Heart right ventricle (tissue), 16 donors: ENCODE measurements around the gene NDE1. TPM values are rescaled to one million over a fixed set of nuclear protein-coding genes. Genes with fewer than 3 reads are reported as not detected.

Source experiments
- ATAC-seq, 8 donors: fragments of 200-7000 bp; cut with Tn5 transposase; one replicate each; pipeline ENCODE4 v1.9.1; 2020; ENCODE audit warnings: mild to moderate bottlenecking in 8 of 8, moderate library complexity in 8 of 8, moderate number of reproducible peaks in 1 of 8
- DNase-seq, 2 donors: peaks; one replicate each; pipeline ENCODE4 v3.0.0-alpha.2; 2020
- H3K27ac ChIP-seq, 10 donors: fragments of 200-600 bp; sonication (generic) in 2 of 10; one replicate each; pipeline versions ENCODE4 v1.5.0 to v1.8.0; 2020 to 2022; ENCODE audit warnings: mild to moderate bottlenecking in 3 of 10
- H3K27me3 ChIP-seq, 7 donors: fragments of 200-600 bp; one replicate each; pipeline ENCODE4 v1.8.0; 2021 to 2022; ENCODE audit warnings: mild to moderate bottlenecking in 2 of 7
- H3K36me3 ChIP-seq, 9 donors: fragments of 200-600 bp; sonication (generic) in 1 of 9; one replicate each; pipeline versions ENCODE4 v1.5.0 to v1.8.0; 2020 to 2022; ENCODE audit warnings: mild to moderate bottlenecking in 2 of 9
- H3K4me1 ChIP-seq, 9 donors: fragments of 200-600 bp; sonication (generic) in 1 of 9; one replicate each; pipeline versions ENCODE4 v1.5.0 to v1.8.0; 2020 to 2022; ENCODE audit warnings: mild to moderate bottlenecking in 4 of 9
- H3K4me3 ChIP-seq, 10 donors: fragments of 200-600 bp; sonication (generic) in 2 of 10; one replicate each; pipeline versions ENCODE4 v1.5.0 to v1.8.0; 2020 to 2022; ENCODE audit warnings: mild to moderate bottlenecking in 7 of 10, moderate library complexity in 2 of 10
- H3K9me3 ChIP-seq, 11 donors: fragments of 200-600 bp in 10 of 11; sonication (generic) in 2 of 11; one replicate each; pipeline versions ENCODE4 v1.5.0 to v1.8.0; 2013 to 2022; ENCODE audit warnings: mild to moderate bottlenecking in 2 of 11, control low read depth in 1 of 11, moderate library complexity in 1 of 11
- CTCF ChIP-seq, 9 donors: fragments of 200-600 bp; sonication (generic) in 2 of 9; IDR thresholded peaks; one replicate each; pipeline versions ENCODE4 v1.5.0 to v1.8.0; 2021 to 2022; ENCODE audit warnings: antibody characterized with exemption in 9 of 9, mild to moderate bottlenecking in 5 of 9, moderate library complexity in 1 of 9
- WGBS, 2 donors: extraction: QIAGEN DNeasy Blood & Tissue Kit; methylation state at CpG; one replicate each; pipeline ENCODE4 v1.1.7; 2013; ENCODE audit warnings: inconsistent platforms in 1 of 2; 5-methylcytosine and 5-hydroxymethylcytosine counted together
- intact Hi-C, 10 donors: fragments of 100-400 bp; cut with DNase I; formaldehyde crosslinking; loops; one replicate each; pipeline versions ENCODE4 v1.11.1 to v1.14.2; 2022
- polyA plus RNA-seq, 2 donors: library from polyadenylated mRNA; stranded (reverse); fragments of 200-250 nt; gene quantifications; one replicate each; pipeline ENCODE4 v1.2.3, GENCODE V29; 2013
- total RNA-seq, 10 donors: library from RNA; stranded (reverse); fragmentation: NEBNext Ultra II Directional in 3 of 10; extraction: Animal tissue kit (Norgen Biotek cat#: 25700) in 3 of 10; gene quantifications; one replicate each; pipeline versions ENCODE4 v1.2.1 to v1.2.4, GENCODE V29; 2021 to 2023
- donor health status: Arrhythmogenic right ventricular cardiomyopathy.
- donor health status: ischemic (EF 13 %, LVEDD 7.1; RV severe dilation, severe dysfunction).
- donor health status: healthy with polysubstance abuse.
- donor health status: DM: no; HTN: yes; CAD: no.
- donor health status: DM: no; HTN: no; CAD: no.
- donor health status: ischemic (EF 25% LVEDD 6.9; RV normal size, moderate dysfunction).
- donor health status: ischemic (EF 25% LVEDD 5.7; RV mildly dilated, moderate dysfunction).
- donor health status: healthy.
- donor health status: DM: yes; HTN: yes; CAD: no.
- donor health status: Ischemic cardiomyopathy.
- donor health status: ischemic (EF 35%, LVEDD 5.7; RV mildly dilated, moderate dysfunction).
- donor health status: nonischemic (EF 11% LVEDD 7.7; RV severe dilation, severe dysfunction).
- donor health status: DM: yes; HTN: yes; CAD: no.
- donor health status: PGD.
- donor health status: ischemic (EF 29% LVEDD 5.4; RV normal size, mild dysfunction).
- donor health status: nonischemic (EF 23%, LVEDD 6.1; RV moderate dilation, normal function).

Gene NDE1
- total and polyA plus RNA-seq, 12 donors, result 6.0 to 29.0 (median 18.6) TPM

- Histone ChIP-seq H3K9me3 (no peaks in the 10 kb centered on the region), H3K4me3 (no peak overlapping the region), H3K36me3 (peaks cover 0 to 91% (median 12%) of the 10 kb centered on the region in 9 donors), H3K27me3 (no peaks in the 10 kb centered on the region), H3K27ac (no peak overlapping the region), H3K4me1 (no peaks in the 10 kb centered on the region)
- no peak for DNase-seq
- intact Hi-C loops, result loop anchor here in 1 of 10 donors (10.0 kb wide), 1 partner anchor 292 kb away; no protein-coding TSS in a partner anchor
- ATAC-seq, result peak in 1 of 8 donors; percentile 19
- WGBS, 2 donors, result 95 to 96% methylated on average over 23 of the region's 23 CpGs
- TF ChIP-seq CTCF (IDR thresholded peaks at IDR 0.05), result no peak
Observed at GRCh38 chr16:15716694-15717447, 66.8 kb downstream of the NDE1 start.

GRCh38 chr16:15721018-15721417 lies 71.0 kb downstream of the NDE1 start:
- no peak for DNase-seq
- Histone ChIP-seq H3K36me3 (peaks cover 0 to 99% (median 32%) of the 10 kb centered on the region in 9 donors), H3K4me1 (no peaks in the 10 kb centered on the region), H3K27me3 (no peaks in the 10 kb centered on the region), H3K27ac (no peak overlapping the region), H3K4me3 (no peak overlapping the region), H3K9me3 (no peaks in the 10 kb centered on the region)
- intact Hi-C loops, result no loop called here
- WGBS, 2 donors, result 96 to 98% methylated on average over 14 of the region's 14 CpGs
- no peak for TF ChIP-seq CTCF (IDR thresholded peaks at IDR 0.05)
- ATAC-seq, result no peak

GRCh38 chr16:15723808-15724207 lies 73.8 kb downstream of the NDE1 start:
- WGBS, 2 donors, result 91 to 95% methylated on average over 7 of the region's 7 CpGs
- no peaks in the 10 kb centered on the region for H3K27me3 ChIP-seq
- no peak for TF ChIP-seq CTCF (IDR thresholded peaks at IDR 0.05)
- no peaks in the 10 kb centered on the region for H3K4me1 ChIP-seq
- H3K27ac ChIP-seq, result no peak overlapping the region
- no peaks in the 10 kb centered on the region for H3K9me3 ChIP-seq
- H3K4me3 ChIP-seq, result no peak overlapping the region
- ATAC-seq (no peak), DNase-seq (no peak)
- H3K36me3 ChIP-seq, result peaks cover 0 to 97% (median 19%) of the 10 kb centered on the region in 9 donors
- intact Hi-C loops, result no loop called here

- peaks cover 0 to 82% (median 19%) of the 10 kb centered on the region in 9 donors for H3K36me3 ChIP-seq
- WGBS, 2 donors, result 96% methylated on average over 5 of the region's 5 CpGs
- H3K27me3 ChIP-seq, result no peaks in the 10 kb centered on the region
- H3K4me1 ChIP-seq, result no peaks in the 10 kb centered on the region
- intact Hi-C loops, result no loop called here
- no peaks in the 10 kb centered on the region for H3K9me3 ChIP-seq
- no peak for DNase-seq
- TF ChIP-seq CTCF (IDR thresholded peaks at IDR 0.05), result no peak
- ATAC-seq, result no peak
- H3K4me3 ChIP-seq, result no peak overlapping the region
- H3K27ac ChIP-seq, result no peak overlapping the region
Observed at GRCh38 chr16:15725641-15726240, 75.7 kb downstream of the NDE1 start.
